ENCODE data around the gene KRTAP5-1.

The KRTAP5-1 gene

GRCh38 chr11:1543606-1544263 lies 41.3 kb downstream of the KRTAP5-1 start:
- DNase-seq (ENCODE audit: low read depth), result no peak
- H3K4me3 ChIP-seq (ENCODE audit: low read depth, low read length), result no peak overlapping the region
- TF ChIP-seq MYC (IDR thresholded peaks at IDR 0.05; ENCODE audit: low read depth, low read length) (no peak), POLR2A (IDR thresholded peaks at IDR 0.05; ENCODE audit: extremely low read depth, insufficient read length) (no peak), MAX (IDR thresholded peaks at IDR 0.05; ENCODE audit: low read depth, low read length) (no peak), CTCF (IDR thresholded peaks at IDR 0.05; ENCODE audit: low read depth, low read length) (no peak)

GRCh38 chr11:1542267-1542666 lies 42.8 kb downstream of the KRTAP5-1 start:
- no peak for DNase-seq (ENCODE audit: low read depth)
- TF ChIP-seq POLR2A (IDR thresholded peaks at IDR 0.05; ENCODE audit: extremely low read depth, insufficient read length) (no peak), CTCF (IDR thresholded peaks at IDR 0.05; ENCODE audit: low read depth, low read length) (no peak), MYC (IDR thresholded peaks at IDR 0.05; ENCODE audit: low read depth, low read length) (no peak), MAX (IDR thresholded peaks at IDR 0.05; ENCODE audit: low read depth, low read length) (no peak)

GRCh38 chr11:1541474-1542204 lies 43.4 kb downstream of the KRTAP5-1 start:
- no peak for DNase-seq (ENCODE audit: low read depth)
- TF ChIP-seq POLR2A (IDR thresholded peaks at IDR 0.05; ENCODE audit: extremely low read depth, insufficient read length), result no peak
- no peak overlapping the region for H3K4me3 ChIP-seq (ENCODE audit: low read depth, low read length)

More at GRCh38 chr11:1542267-1542666, 42.8 kb downstream of the KRTAP5-1 start:
- no peak overlapping the region for H3K4me3 ChIP-seq (ENCODE audit: low read depth, low read length)

- TF ChIP-seq MAX (IDR thresholded peaks at IDR 0.05; ENCODE audit: low read depth, low read length), result no peak
- no peak for DNase-seq (ENCODE audit: low read depth)
- no peak overlapping the region for H3K4me3 ChIP-seq (ENCODE audit: low read depth, low read length)
Measured at GRCh38 chr11:1540074-1540473, 45.0 kb downstream of the KRTAP5-1 start.

- DNase-seq (ENCODE audit: low read depth), result no peak
- H3K4me3 ChIP-seq (ENCODE audit: low read depth, low read length), result no peak overlapping the region
- TF ChIP-seq MYC (IDR thresholded peaks at IDR 0.05; ENCODE audit: low read depth, low read length) (no peak), MAX (IDR thresholded peaks at IDR 0.05; ENCODE audit: low read depth, low read length) (no peak), POLR2A (IDR thresholded peaks at IDR 0.05; ENCODE audit: extremely low read depth, insufficient read length) (no peak), CTCF (IDR thresholded peaks at IDR 0.05; ENCODE audit: low read depth, low read length) (no peak)
Measured at GRCh38 chr11:1538153-1538552, 46.9 kb downstream of the KRTAP5-1 start.

- DNase-seq (ENCODE audit: low read depth), result no peak
- H3K4me3 ChIP-seq (ENCODE audit: low read depth, low read length), result no peak overlapping the region
- TF ChIP-seq POLR2A (IDR thresholded peaks at IDR 0.05; ENCODE audit: extremely low read depth, insufficient read length), result no peak
- no peak for TF ChIP-seq MYC (IDR thresholded peaks at IDR 0.05; ENCODE audit: low read depth, low read length)
- TF ChIP-seq CTCF (IDR thresholded peaks at IDR 0.05; ENCODE audit: low read depth, low read length), result no peak
- TF ChIP-seq MAX (IDR thresholded peaks at IDR 0.05; ENCODE audit: low read depth, low read length), result no peak
Measured at GRCh38 chr11:1536065-1536843, 48.8 kb downstream of the KRTAP5-1 start.

Measured in NB4 (cell line).